Measurements from ENCODE around the gene KCNB1.

DNA sequence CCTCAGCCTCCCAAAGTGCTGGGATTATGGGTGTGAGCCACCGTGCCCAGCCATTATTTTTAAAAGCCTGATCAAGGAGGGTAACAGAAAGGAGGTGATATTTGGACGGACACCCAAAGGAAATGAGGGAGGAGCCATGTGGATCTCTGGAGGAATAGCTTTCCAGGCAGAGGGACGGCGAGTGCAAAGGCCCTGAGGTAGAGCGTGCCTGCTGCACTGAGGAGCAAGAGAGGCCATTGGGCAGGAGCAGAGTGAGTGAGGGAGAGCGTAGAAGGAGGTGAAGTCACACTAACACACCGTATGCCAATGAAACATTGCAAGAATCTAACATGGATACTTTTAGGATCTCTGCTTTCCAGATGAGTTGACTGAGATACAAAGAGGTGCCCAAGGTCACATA lies 145.7 kb downstream of the KCNB1 start:
- no peak for TF ChIP-seq POLR2A (IDR thresholded peaks at IDR 0.05)
- TF ChIP-seq, protein P1, sequence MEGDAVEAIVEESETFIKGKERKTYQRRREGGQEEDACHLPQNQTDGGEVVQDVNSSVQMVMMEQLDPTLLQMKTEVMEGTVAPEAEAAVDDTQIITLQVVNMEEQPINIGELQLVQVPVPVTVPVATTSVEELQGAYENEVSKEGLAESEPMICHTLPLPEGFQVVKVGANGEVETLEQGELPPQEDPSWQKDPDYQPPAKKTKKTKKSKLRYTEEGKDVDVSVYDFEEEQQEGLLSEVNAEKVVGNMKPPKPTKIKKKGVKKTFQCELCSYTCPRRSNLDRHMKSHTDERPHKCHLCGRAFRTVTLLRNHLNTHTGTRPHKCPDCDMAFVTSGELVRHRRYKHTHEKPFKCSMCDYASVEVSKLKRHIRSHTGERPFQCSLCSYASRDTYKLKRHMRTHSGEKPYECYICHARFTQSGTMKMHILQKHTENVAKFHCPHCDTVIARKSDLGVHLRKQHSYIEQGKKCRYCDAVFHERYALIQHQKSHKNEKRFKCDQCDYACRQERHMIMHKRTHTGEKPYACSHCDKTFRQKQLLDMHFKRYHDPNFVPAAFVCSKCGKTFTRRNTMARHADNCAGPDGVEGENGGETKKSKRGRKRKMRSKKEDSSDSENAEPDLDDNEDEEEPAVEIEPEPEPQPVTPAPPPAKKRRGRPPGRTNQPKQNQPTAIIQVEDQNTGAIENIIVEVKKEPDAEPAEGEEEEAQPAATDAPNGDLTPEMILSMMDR (IDR thresholded peaks at IDR 0.05) = no peak

All from tibial nerve (tissue), 3 donors.